ENCODE data around the gene KCNC1.

KCNC1 gene

DNA sequence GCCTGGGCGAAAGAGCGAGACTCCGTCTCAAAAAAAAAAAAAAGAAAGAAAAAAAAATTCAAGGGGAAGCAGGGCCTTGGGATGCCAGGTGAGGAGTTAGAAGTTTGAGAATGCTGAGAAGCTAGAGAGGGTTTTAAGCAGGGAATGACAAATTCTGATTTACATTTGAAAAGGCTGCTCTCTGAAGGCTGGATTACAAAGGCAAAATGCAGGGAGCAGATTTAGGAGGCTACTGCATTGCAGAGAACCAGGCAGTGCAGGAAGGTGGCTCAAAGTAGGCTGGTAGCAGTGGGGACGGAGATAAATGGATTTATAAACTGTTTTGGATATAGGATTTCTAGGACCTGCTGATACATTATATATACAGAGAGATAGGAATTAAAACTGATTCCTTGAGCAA is 66.6 kb downstream of the KCNC1 start:
- TF ChIP-seq, protein P1, sequence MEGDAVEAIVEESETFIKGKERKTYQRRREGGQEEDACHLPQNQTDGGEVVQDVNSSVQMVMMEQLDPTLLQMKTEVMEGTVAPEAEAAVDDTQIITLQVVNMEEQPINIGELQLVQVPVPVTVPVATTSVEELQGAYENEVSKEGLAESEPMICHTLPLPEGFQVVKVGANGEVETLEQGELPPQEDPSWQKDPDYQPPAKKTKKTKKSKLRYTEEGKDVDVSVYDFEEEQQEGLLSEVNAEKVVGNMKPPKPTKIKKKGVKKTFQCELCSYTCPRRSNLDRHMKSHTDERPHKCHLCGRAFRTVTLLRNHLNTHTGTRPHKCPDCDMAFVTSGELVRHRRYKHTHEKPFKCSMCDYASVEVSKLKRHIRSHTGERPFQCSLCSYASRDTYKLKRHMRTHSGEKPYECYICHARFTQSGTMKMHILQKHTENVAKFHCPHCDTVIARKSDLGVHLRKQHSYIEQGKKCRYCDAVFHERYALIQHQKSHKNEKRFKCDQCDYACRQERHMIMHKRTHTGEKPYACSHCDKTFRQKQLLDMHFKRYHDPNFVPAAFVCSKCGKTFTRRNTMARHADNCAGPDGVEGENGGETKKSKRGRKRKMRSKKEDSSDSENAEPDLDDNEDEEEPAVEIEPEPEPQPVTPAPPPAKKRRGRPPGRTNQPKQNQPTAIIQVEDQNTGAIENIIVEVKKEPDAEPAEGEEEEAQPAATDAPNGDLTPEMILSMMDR (IDR thresholded peaks at IDR 0.05; ENCODE audit: insufficient read depth, low read length, missing control alignments), result no peak
- no peak for DNase-seq (ENCODE audit: low read depth, low spot score)
- ChIA-PET POLR2A (no interaction called here), CTCF (no interaction called here)
- no peak overlapping the region for H3K4me3 ChIP-seq (ENCODE audit: low read depth, low read length)

DNA sequence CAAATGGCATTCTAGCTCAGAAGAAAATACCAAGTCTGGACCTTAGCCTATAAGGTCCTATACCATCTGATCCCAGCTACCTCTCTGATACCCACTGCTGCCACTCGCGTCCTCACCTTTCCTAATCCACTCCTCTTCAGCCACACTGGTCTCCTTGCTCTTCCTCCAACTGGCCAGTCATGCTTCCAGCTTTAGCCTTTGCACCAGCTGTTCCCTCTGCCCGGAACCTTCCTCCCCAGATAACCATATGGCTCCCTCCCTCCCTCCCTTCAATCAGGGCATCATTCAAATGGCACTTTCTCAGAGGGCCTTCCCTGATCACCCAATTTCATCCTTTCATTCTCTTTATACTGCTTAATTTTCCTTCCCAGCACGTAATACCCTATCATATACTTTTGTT is 67.9 kb downstream of the KCNC1 start:
- ChIA-PET CTCF (interaction anchor here (1.7 kb wide), 1 partner anchor 170 kb away, joined by 4 read pairs; no protein-coding TSS in a partner anchor), POLR2A (no interaction called here)
- DNase-seq (ENCODE audit: low read depth, low spot score), result no peak
- TF ChIP-seq, protein P1 (IDR thresholded peaks at IDR 0.05; ENCODE audit: insufficient read depth, low read length, missing control alignments), result no peak
- H3K4me3 ChIP-seq (ENCODE audit: low read depth, low read length), result no peak overlapping the region

DNA sequence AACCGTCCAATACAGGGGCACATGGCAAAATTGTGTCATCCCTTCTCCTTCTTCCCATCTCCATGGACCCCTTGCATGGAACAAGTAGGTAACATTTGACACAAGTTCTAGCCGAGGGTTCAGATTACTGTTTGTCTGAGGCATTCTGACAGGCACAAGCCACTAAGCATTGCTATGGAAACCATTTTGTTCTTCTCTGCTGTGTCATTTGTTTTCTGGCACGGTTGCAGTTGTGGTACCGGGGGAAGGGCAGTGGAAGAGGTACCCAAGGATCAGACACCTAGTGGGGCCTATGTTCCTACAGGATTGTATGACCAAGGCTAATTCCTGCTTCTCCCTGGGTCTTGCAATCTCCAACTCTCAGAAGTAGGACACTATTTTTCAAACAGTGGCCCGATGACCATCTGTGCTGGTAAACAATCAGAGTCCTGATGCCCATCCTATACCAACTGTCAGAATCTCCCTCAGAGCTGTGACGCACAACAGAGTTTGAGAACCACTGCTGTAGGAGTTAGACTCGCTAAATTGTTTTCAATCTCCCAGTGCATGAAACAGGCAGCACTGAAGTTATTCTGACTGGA is 69.3 kb downstream of the KCNC1 start:
- ChIA-PET CTCF (no interaction called here), POLR2A (no interaction called here)
- DNase-seq (ENCODE audit: low read depth, low spot score), result no peak
- TF ChIP-seq, protein P1 (IDR thresholded peaks at IDR 0.05; ENCODE audit: insufficient read depth, low read length, missing control alignments), result no peak
- no peak overlapping the region for H3K4me3 ChIP-seq (ENCODE audit: low read depth, low read length)

DNA sequence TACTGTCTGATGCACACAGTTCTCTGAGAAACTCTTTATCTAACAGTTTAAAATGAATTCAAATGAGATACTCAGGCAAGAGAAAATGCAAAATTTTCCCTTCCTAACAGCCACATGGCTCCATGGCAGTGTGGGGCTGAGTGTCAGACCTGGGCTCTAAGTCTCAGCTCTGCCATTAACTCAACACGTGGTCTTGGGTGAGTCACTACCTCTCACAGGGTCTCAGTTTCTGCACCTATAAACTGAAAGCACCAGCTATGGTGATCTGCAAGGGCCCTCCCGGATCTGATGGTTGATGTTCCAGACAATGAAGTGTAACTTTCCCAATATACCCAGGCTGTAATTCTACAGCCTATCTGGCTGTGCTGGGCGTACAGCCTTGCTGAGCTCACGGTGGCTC is 70.5 kb downstream of the KCNC1 start:
- ChIA-PET POLR2A (no interaction called here), CTCF (no interaction called here)
- no peak overlapping the region for H3K4me3 ChIP-seq (ENCODE audit: low read depth, low read length)
- DNase-seq (ENCODE audit: low read depth, low spot score), result no peak
- TF ChIP-seq, protein P1 (IDR thresholded peaks at IDR 0.05; ENCODE audit: insufficient read depth, low read length, missing control alignments), result no peak

DNA sequence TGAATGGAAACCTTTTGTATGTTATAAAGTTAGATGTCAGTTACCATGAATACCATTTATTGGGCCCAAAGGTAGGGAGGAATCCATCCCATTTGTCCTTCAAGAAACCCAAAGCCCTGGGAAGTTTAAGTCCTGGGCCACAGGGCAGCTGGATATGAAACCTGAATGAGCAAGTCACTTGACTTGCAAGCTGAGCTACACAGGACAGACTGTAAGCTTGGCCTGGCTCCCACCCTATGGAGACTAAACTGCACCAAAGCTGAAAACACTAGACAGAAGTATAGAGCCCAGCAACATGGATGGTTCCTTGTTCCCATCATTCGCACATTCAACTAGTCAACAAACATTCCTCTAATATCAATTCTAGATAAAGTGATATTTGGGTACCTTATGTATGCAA is 71.3 kb downstream of the KCNC1 start:
- ChIA-PET CTCF (no interaction called here), POLR2A (no interaction called here)
- TF ChIP-seq, protein P1 (IDR thresholded peaks at IDR 0.05; ENCODE audit: insufficient read depth, low read length, missing control alignments), result no peak
- no peak overlapping the region for H3K4me3 ChIP-seq (ENCODE audit: low read depth, low read length)
- DNase-seq (ENCODE audit: low read depth, low spot score), result no peak

DNA sequence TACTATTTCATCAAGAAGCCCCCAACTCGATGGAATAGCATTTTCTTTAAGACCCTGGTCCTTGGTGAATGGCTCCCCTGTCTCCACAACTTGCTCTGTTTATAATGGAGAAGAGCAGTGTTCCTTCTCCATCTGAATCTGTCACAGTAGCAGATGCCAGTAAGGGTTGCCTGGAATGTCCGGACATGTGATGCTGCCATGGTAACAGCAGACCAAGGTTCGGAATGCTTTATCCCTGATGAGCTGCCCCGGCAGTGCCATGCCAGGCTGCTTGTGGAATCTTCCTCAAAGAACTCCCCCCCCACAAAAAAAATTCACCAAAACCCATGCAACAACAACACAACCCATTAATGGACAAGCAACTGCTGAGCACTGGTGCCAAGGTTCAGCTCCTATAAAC is 72.5 kb downstream of the KCNC1 start:
- CTCF ChIA-PET, result no interaction called here
- TF ChIP-seq, protein P1 (IDR thresholded peaks at IDR 0.05; ENCODE audit: insufficient read depth, low read length, missing control alignments), result no peak

More for the DNA sequence above, 72.5 kb downstream of the KCNC1 start:
- POLR2A ChIA-PET, result no interaction called here
- DNase-seq (ENCODE audit: low read depth, low spot score), result no peak
- no peak overlapping the region for H3K4me3 ChIP-seq (ENCODE audit: low read depth, low read length)
